H1 (cell line): Measurements from ENCODE around the gene CFAP210. TPM values are rescaled to one million over a fixed set of nuclear protein-coding genes. Genes with fewer than 3 reads are reported as not detected.

Experiments
- CTCF ChIA-PET: fragments of 300-600 bp; sonication (Branson Sonifier 250); formaldehyde crosslinking; loops from one replicate; lab custom pipeline; 2021; ENCODE audit not compliant: partially characterized antibody; lab: Charles Lee
- POLR2A ChIA-PET: fragments of 300-600 bp; sonication (Branson Sonifier 250); formaldehyde crosslinking; loops from one replicate; lab custom pipeline; 2021; ENCODE audit warnings: inconsistent platforms; ENCODE audit not compliant: partially characterized antibody; lab: Charles Lee
- DNase-seq, 2 experiments: peaks; one replicate each; pipeline versions ENCODE4 v3.0.0 to v3.0.0-alpha.2; 2010 to 2022; ENCODE audit warnings: low spot score in 2 of 2, low read depth in 1 of 2, mixed read lengths in 1 of 2
- FAIRE-seq: peaks from 2 replicates; lab custom pipeline; 2011; peaks lifted over from hg19 to GRCh38; lab: Jason Lieb, UNC
- H2AFZ ChIP-seq: 2 replicates; pipeline ENCODE4 v1.8.1; 2012; ENCODE audit warnings: low read length, inconsistent platforms
- H2AK5ac ChIP-seq: 2 replicates; pipeline ENCODE4 v1.6.1; 2013; ENCODE audit warnings: low read depth, low read length
- H2BK120ac ChIP-seq: replicated peaks from 2 replicates; pipeline ENCODE3; 2013; ENCODE audit warnings: low read depth, low read length, inconsistent platforms
- H2BK12ac ChIP-seq: 2 replicates; pipeline ENCODE4 v1.6.1; 2013; ENCODE audit warnings: low read depth, low read length
- H2BK15ac ChIP-seq: 2 replicates; pipeline ENCODE4 v1.6.1; 2013; ENCODE audit warnings: low read length
- H2BK20ac ChIP-seq: 2 replicates; pipeline ENCODE4 v1.6.1; 2013; ENCODE audit warnings: low read length
- H2BK5ac ChIP-seq: 2 replicates; pipeline ENCODE4 v1.6.1; 2013; ENCODE audit warnings: low read depth, low read length
- H3K14ac ChIP-seq: 2 replicates; pipeline ENCODE4 v1.6.1; 2013; ENCODE audit warnings: inconsistent platforms; ENCODE audit not compliant: insufficient read length
- H3K18ac ChIP-seq: 2 replicates; pipeline ENCODE4 v1.6.1; 2013; ENCODE audit warnings: low read length; ENCODE audit errors: extremely low read depth
- H3K23ac ChIP-seq: 2 replicates; pipeline ENCODE4 v1.6.1; 2013; ENCODE audit warnings: inconsistent platforms; ENCODE audit not compliant: insufficient read length
- H3K23me2 ChIP-seq: 2 replicates; pipeline ENCODE4 v1.6.1; 2013; ENCODE audit warnings: low read depth, low read length
- H3K27ac ChIP-seq: 2 replicates; pipeline ENCODE4 v1.6.1; 2011; ENCODE audit warnings: low read depth, low read length, inconsistent platforms
- H3K27me3 ChIP-seq, 4 experiments: replicated peaks in 1 of 4; 1 replicate in 1 of 4; 2 replicates in 3 of 4; pipeline versions ENCODE4 v1.6.1 to v1.8.1; 2011 to 2013; ENCODE audit warnings: low read length in 3 of 4, mild to moderate bottlenecking in 3 of 4, inconsistent platforms in 2 of 4, mixed read lengths in 2 of 4, moderate library complexity in 1 of 4; ENCODE audit not compliant: control insufficient read depth in 3 of 4, insufficient read depth in 3 of 4; ENCODE audit errors: extremely low read depth in 1 of 4
- H3K36me3 ChIP-seq, 4 experiments: 2 replicates each; pipeline versions ENCODE4 v1.6.1 to v1.8.1; 2011 to 2013; ENCODE audit warnings: mild to moderate bottlenecking in 4 of 4, low read length in 3 of 4, moderate library complexity in 2 of 4, control low read depth in 1 of 4, inconsistent platforms in 1 of 4; ENCODE audit not compliant: insufficient read depth in 4 of 4, control insufficient read depth in 2 of 4
- H3K4ac ChIP-seq: replicated peaks from 2 replicates; pipeline ENCODE3; 2013; ENCODE audit warnings: low read length, low read depth, mixed read lengths, inconsistent platforms; ENCODE audit not compliant: insufficient read length
- H3K4me1 ChIP-seq, 4 experiments: replicated peaks in 1 of 4; 1 replicate in 1 of 4; 2 replicates in 3 of 4; pipeline versions ENCODE4 v1.6.1 to v1.8.1; 2011 to 2013; ENCODE audit warnings: low read length in 3 of 4, inconsistent platforms in 2 of 4, mixed read lengths in 1 of 4; ENCODE audit not compliant: insufficient read depth in 4 of 4, control insufficient read depth in 3 of 4
- H3K4me2 ChIP-seq, 2 experiments: 2 replicates each; pipeline versions ENCODE4 v1.6.1 to v1.8.1; 2011 to 2013; ENCODE audit warnings: low read depth in 2 of 2, low read length in 2 of 2, control low read depth in 1 of 2, inconsistent platforms in 1 of 2, mild to moderate bottlenecking in 1 of 2; ENCODE audit not compliant: insufficient read depth in 1 of 2
- H3K4me3 ChIP-seq, 4 experiments: fragments of 200-600, 300-600 bp in 1 of 4; sonication (generic), shearing (Covaris generic), sonication (Bioruptor Twin) in 1 of 4; 2 replicates each; pipeline versions ENCODE4 v1.5.1 to v1.8.1; 2011 to 2016; ENCODE audit warnings: low read length in 4 of 4, low read depth in 3 of 4, control low read depth in 2 of 4, inconsistent platforms in 2 of 4, mild to moderate bottlenecking in 2 of 4, mixed read lengths in 1 of 4, moderate library complexity in 1 of 4; ENCODE audit not compliant: insufficient read depth in 2 of 4; ENCODE audit errors: extremely low read depth in 1 of 4
- H3K56ac ChIP-seq: replicated peaks from 2 replicates; pipeline ENCODE3; 2013; ENCODE audit warnings: low read depth, mild to moderate bottlenecking, mixed read lengths, low read length, inconsistent platforms; ENCODE audit not compliant: insufficient read length
- H3K79me1 ChIP-seq: 2 replicates; pipeline ENCODE4 v1.6.1; 2013; ENCODE audit warnings: low read depth, low read length, control low read depth
- H3K79me2 ChIP-seq, 2 experiments: 2 replicates each; pipeline versions ENCODE4 v1.6.1 to v1.8.1; 2012 to 2013; ENCODE audit warnings: low read length in 2 of 2, mild to moderate bottlenecking in 2 of 2, inconsistent platforms in 1 of 2; ENCODE audit not compliant: insufficient read depth in 2 of 2, control insufficient read depth in 1 of 2
- H3K9ac ChIP-seq, 4 experiments: replicated peaks in 1 of 4; 1 replicate in 1 of 4; 2 replicates in 3 of 4; pipeline versions ENCODE4 v1.6.1 to v1.8.1; 2011 to 2013; ENCODE audit warnings: low read depth in 3 of 4, low read length in 3 of 4, control low read depth in 2 of 4, mild to moderate bottlenecking in 2 of 4, moderate library complexity in 2 of 4, inconsistent platforms in 1 of 4; ENCODE audit errors: extremely low read depth in 1 of 4
- H3K9me3 ChIP-seq, 2 experiments: 2 replicates each; pipeline versions ENCODE4 v1.6.1 to v1.8.1; 2012 to 2013; ENCODE audit warnings: mild to moderate bottlenecking in 2 of 2, moderate library complexity in 2 of 2, control low read depth in 1 of 2, inconsistent platforms in 1 of 2, low read depth in 1 of 2, low read length in 1 of 2, mixed read lengths in 1 of 2; ENCODE audit not compliant: insufficient read depth in 2 of 2
- H4K20me1 ChIP-seq, 2 experiments: replicated peaks in 1 of 2; 2 replicates each; pipeline versions ENCODE3 to v1.8.1; 2011 to 2013; ENCODE audit warnings: inconsistent platforms in 2 of 2, low read length in 2 of 2, mild to moderate bottlenecking in 1 of 2; ENCODE audit not compliant: insufficient read depth in 2 of 2, control insufficient read depth in 1 of 2
- H4K5ac ChIP-seq: 2 replicates; pipeline ENCODE4 v1.6.1; 2013; ENCODE audit warnings: low read length, low read depth, mixed read lengths, inconsistent platforms; ENCODE audit not compliant: insufficient read length
- H4K8ac ChIP-seq: 2 replicates; pipeline ENCODE4 v1.8.0; 2013; ENCODE audit warnings: mild to moderate bottlenecking, moderate library complexity, low read length, inconsistent platforms; ENCODE audit not compliant: insufficient read depth; ENCODE audit errors: extremely low read depth
- H4K91ac ChIP-seq: replicated peaks from 2 replicates; pipeline ENCODE3; 2013; ENCODE audit warnings: low read length, mixed read lengths, inconsistent platforms; ENCODE audit not compliant: insufficient read length
- KDM1A ChIP-seq: fragments of 200-600, 300-600 bp; sonication (generic); IDR thresholded peaks from 2 replicates; pipeline ENCODE4 v1.7.1; 2016; ENCODE audit warnings: mild to moderate bottlenecking, low read length, borderline replicate concordance
- MAFK ChIP-seq: IDR thresholded peaks from 2 replicates; pipeline ENCODE4 v1.6.1; 2012; ENCODE audit warnings: low read depth, mild to moderate bottlenecking, improper control_type of control experiment, low read length
- MAX ChIP-seq: IDR thresholded peaks from 2 replicates; pipeline ENCODE4 v1.6.1; 2012; ENCODE audit warnings: inconsistent platforms
- RAD21 ChIP-seq, 2 experiments: IDR thresholded peaks in 1 of 2; conservative IDR thresholded peaks in 1 of 2; 2 replicates each; pipeline ENCODE4 v1.6.1; 2011; ENCODE audit warnings: low read depth in 2 of 2, low read length in 2 of 2, improper control_type of control experiment in 1 of 2, inconsistent platforms in 1 of 2, mild to moderate bottlenecking in 1 of 2, moderate library complexity in 1 of 2
- SP1 ChIP-seq: IDR thresholded peaks from 2 replicates; pipeline ENCODE4 v1.6.1; 2011; ENCODE audit warnings: low read depth, low read length
- SP4 ChIP-seq: IDR thresholded peaks from 2 replicates; pipeline ENCODE4 v1.6.1; 2012; ENCODE audit warnings: low read length, inconsistent platforms
- WGBS, 2 experiments: shearing (Covaris generic) in 1 of 2; methylation state at CpG; one replicate each; pipeline versions ENCODE4 v1.1.6 to v1.1.7; 2013 to 2015; ENCODE audit warnings: low lambda C conversion rate in 2 of 2, mixed read lengths in 2 of 2, inconsistent platforms in 1 of 2, low coverage in 1 of 2, missing lambda C conversion rate in 1 of 2; ENCODE audit not compliant: insufficient replicate concordance in 2 of 2, insufficient coverage in 1 of 2, insufficient read length in 1 of 2; ENCODE audit errors: extremely low coverage in 1 of 2, missing lambda C conversion rate in 1 of 2; 5-methylcytosine and 5-hydroxymethylcytosine counted together
- polyA plus RNA-seq, 7 experiments: library from polyadenylated mRNA; depleted of rRNA in 3 of 7; stranded (reverse) in 5 of 7; unstranded in 2 of 7; fragments of >200 nt in 5 of 7; fragments of 200-250 nt in 2 of 7; gene quantifications; 1 replicate in 5 of 7; 2 replicates in 1 of 7; 4 replicates in 1 of 7; pipeline versions ENCODE4 v1.2.1 to v1.2.3, GENCODE V29; 2011 to 2013; ENCODE audit warnings: missing spikeins in 2 of 7, mixed read lengths in 2 of 7
- total RNA-seq: library from RNA; stranded (reverse); fragmentation: NEBNext Ultra II Directional; extraction: Animal tissue kit (Norgen Biotek cat#: 25700); gene quantifications from 2 replicates; pipeline ENCODE4 v1.2.1, GENCODE V29; 2021
- TF ChIP-seq, protein P1 (sequence below): IDR thresholded peaks from 2 replicates; pipeline ENCODE4 v1.6.1; 2012; ENCODE audit warnings: inconsistent platforms

The CFAP210 gene
- total and polyA plus RNA-seq, 2 of the 8 experiments (the other 6 are each of a cell fraction or from before 2014, with no cell fraction given), result 0.06 to 0.37 TPM

DNA sequence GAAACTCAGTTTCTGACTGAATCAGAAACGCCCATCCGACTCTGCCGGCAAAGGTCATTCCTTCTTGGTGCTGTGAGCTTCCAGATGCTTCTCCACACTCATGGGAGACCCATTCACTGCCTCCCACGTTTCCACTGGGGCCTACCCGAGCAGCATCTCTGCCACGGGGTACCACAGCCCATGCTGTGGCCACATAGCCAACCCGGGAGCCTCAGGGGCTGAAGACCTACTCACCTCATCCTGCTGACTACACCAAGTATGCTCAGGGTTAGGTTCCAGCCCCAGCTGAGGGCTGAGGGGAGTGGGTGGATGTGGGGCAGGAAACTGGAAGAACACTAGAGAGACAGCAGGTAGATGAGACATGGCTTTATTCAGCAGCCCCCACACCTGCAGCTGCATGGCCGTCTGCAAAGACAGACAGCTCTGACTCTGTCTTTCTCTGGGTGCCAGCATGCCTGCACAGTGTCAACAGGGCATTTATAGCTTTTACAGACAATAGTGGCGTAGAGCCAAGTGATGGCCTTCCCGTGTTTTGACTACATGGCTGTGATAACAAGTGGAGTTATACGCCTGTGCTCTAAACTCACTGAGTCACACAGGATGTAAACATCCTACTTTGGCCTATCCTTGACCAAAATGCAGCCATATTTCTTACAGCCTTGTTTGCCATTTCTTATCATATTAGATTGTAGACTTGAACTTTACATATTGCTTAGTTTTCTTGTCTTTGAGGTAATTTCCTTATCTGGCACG is 22.9 kb upstream of the CFAP210 start:
- Histone ChIP-seq H3K36me3 (no peaks in the 10 kb centered on the region), H3K79me2 (no peaks in the 10 kb centered on the region), H2BK12ac (no peak overlapping the region), H2BK120ac (no peak overlapping the region), H4K20me1 (no peaks in the 10 kb centered on the region), H3K4me1 (no peaks in the 10 kb centered on the region), H3K14ac (no peak overlapping the region), H3K79me1 (no peaks in the 10 kb centered on the region), H4K5ac (no peak overlapping the region), H2BK5ac (no peak overlapping the region), H2BK20ac (no peak overlapping the region), H4K8ac (no peak overlapping the region), H3K56ac (no peak overlapping the region), H3K23me2 (no peaks in the 10 kb centered on the region), H3K9me3 (no peaks in the 10 kb centered on the region), H2BK15ac (no peak overlapping the region), H3K27me3 (no peaks in the 10 kb centered on the region), H3K4ac (no peak overlapping the region), H3K9ac (no peak overlapping the region), H2AFZ (no peak overlapping the region), H3K4me2 (no peak overlapping the region), H3K23ac (no peak overlapping the region), H4K91ac (no peak overlapping the region), H3K27ac (no peak overlapping the region), H3K4me3 (no peak overlapping the region), H2AK5ac (no peak overlapping the region), H3K18ac (no peak overlapping the region)
- no peak for DNase-seq
- WGBS, 2 experiments, result 87% methylated on average over 12 of the region's 12 CpGs; no CpG with 5 or more reads in 1 of the 2 experiments
- POLR2A ChIA-PET, result interaction anchor here (1.6 to 1.9 kb wide), 2 partner anchors 17 to 24 kb away, joined by 4 to 9 read pairs; partner anchors contain the start of gene KLHL23
- FAIRE-seq, result no peak
- CTCF ChIA-PET, result interaction anchor here (1.1 kb wide), 1 partner anchor 66 kb away, joined by 4 read pairs; no protein-coding TSS in a partner anchor
- TF ChIP-seq MAX (no peak), SP1 (no peak), SP4 (no peak), MAFK (no peak), KDM1A (no peak), RAD21 (IDR thresholded peaks at IDR 0.05 in 1 of 2, conservative IDR thresholded peaks at IDR 0.05 in 1 of 2; ENCODE audit: low read depth in 2 of 2, low read length in 2 of 2) (no peak)
- TF ChIP-seq, protein P1, sequence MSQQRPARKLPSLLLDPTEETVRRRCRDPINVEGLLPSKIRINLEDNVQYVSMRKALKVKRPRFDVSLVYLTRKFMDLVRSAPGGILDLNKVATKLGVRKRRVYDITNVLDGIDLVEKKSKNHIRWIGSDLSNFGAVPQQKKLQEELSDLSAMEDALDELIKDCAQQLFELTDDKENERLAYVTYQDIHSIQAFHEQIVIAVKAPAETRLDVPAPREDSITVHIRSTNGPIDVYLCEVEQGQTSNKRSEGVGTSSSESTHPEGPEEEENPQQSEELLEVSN, result no peak
